Astrocyte (in vitro differentiated cells and primary cell): ENCODE results near the gene PTK6. TPM values are rescaled to one million over a fixed set of nuclear protein-coding genes. Genes with fewer than 3 reads are reported as not detected.

Experiments
- DNase-seq: peaks from one replicate; pipeline ENCODE4 v3.0.0-alpha.2; 2010; ENCODE audit warnings: low read depth
- FAIRE-seq: peaks from 2 replicates; lab custom pipeline; 2011; peaks lifted over from hg19 to GRCh38; lab: Jason Lieb, UNC
- H2AFZ ChIP-seq: 2 replicates; pipeline ENCODE4 v1.6.0; 2012; ENCODE audit warnings: low read depth, low read length, inconsistent platforms
- H3K27ac ChIP-seq: 2 replicates; pipeline ENCODE4 v1.5.1; 2011; ENCODE audit warnings: low read depth, low read length, inconsistent platforms
- H3K27me3 ChIP-seq: 2 replicates; pipeline ENCODE4 v1.6.0; 2011; ENCODE audit warnings: low read length, inconsistent platforms; ENCODE audit not compliant: insufficient read depth
- H3K36me3 ChIP-seq: 2 replicates; pipeline ENCODE4 v1.5.1; 2011; ENCODE audit warnings: low read length, inconsistent platforms; ENCODE audit not compliant: insufficient read depth
- H3K4me1 ChIP-seq: 2 replicates; pipeline ENCODE4 v1.5.1; 2011; ENCODE audit warnings: low read length, inconsistent platforms; ENCODE audit not compliant: insufficient read depth
- H3K4me2 ChIP-seq: 2 replicates; pipeline ENCODE4 v1.6.0; 2012; ENCODE audit warnings: low read length, inconsistent platforms
- H3K4me3 ChIP-seq: 2 replicates; pipeline ENCODE4 v1.5.1; 2011; ENCODE audit warnings: low read depth, mild to moderate bottlenecking, low read length, inconsistent platforms; ENCODE audit not compliant: insufficient read depth
- H3K79me2 ChIP-seq: 2 replicates; pipeline ENCODE4 v1.6.0; 2012; ENCODE audit warnings: mild to moderate bottlenecking, low read length, inconsistent platforms; ENCODE audit not compliant: insufficient read depth
- H3K9ac ChIP-seq: 2 replicates; pipeline ENCODE4 v1.6.0; 2012; ENCODE audit warnings: mild to moderate bottlenecking, low read length, inconsistent platforms
- H3K9me3 ChIP-seq: 2 replicates; pipeline ENCODE4 v1.5.1; 2012; ENCODE audit warnings: low read depth, mild to moderate bottlenecking, low read length, inconsistent platforms; ENCODE audit not compliant: insufficient read depth
- H4K20me1 ChIP-seq: 2 replicates; pipeline ENCODE4 v1.6.0; 2012; ENCODE audit warnings: low read length, inconsistent platforms; ENCODE audit not compliant: insufficient read depth
- H3K27ac Mint-ChIP-seq: one replicate; pipeline ENCODE4 v1.8.0; 2021; ENCODE audit warnings: mild to moderate bottlenecking, mixed read lengths; ENCODE audit not compliant: unreplicated experiment
- H3K27me3 Mint-ChIP-seq: one replicate; pipeline ENCODE4 v1.8.0; 2021; ENCODE audit warnings: low read depth, mixed read lengths; ENCODE audit not compliant: unreplicated experiment
- H3K36me3 Mint-ChIP-seq: one replicate; pipeline ENCODE4 v1.8.0; 2021; ENCODE audit warnings: low read depth, mixed read lengths; ENCODE audit not compliant: unreplicated experiment
- H3K4me1 Mint-ChIP-seq: one replicate; pipeline ENCODE4 v1.8.0; 2021; ENCODE audit warnings: low read depth, mixed read lengths; ENCODE audit not compliant: unreplicated experiment
- H3K4me3 Mint-ChIP-seq: one replicate; pipeline ENCODE4 v1.8.0; 2021; ENCODE audit warnings: mild to moderate bottlenecking, moderate library complexity, mixed read lengths; ENCODE audit not compliant: unreplicated experiment
- H3K9me3 Mint-ChIP-seq: one replicate; pipeline ENCODE4 v1.8.0; 2021; ENCODE audit warnings: mild to moderate bottlenecking, mixed read lengths; ENCODE audit not compliant: unreplicated experiment
- CTCF ChIP-seq: IDR thresholded peaks from 2 replicates; pipeline ENCODE4 v1.5.1; 2011; ENCODE audit warnings: low read depth, mild to moderate bottlenecking, inconsistent platforms, low read length, moderate library complexity; ENCODE audit not compliant: insufficient read depth
- EZH2 ChIP-seq: IDR thresholded peaks from 2 replicates; pipeline ENCODE4 v1.6.1; 2012; ENCODE audit warnings: mild to moderate bottlenecking, low read length, inconsistent platforms; ENCODE audit not compliant: insufficient read depth
- total RNA-seq: library from RNA; stranded (reverse); gene quantifications from 2 replicates; pipeline ENCODE4 v1.2.1, GENCODE V29; 2021

The PTK6 gene
- total RNA-seq, 1 donor from 2014 or later, result 0.18 TPM

- Histone ChIP-seq H3K4me2 (no peak overlapping the region), H3K79me2 (no peaks in the 10 kb centered on the region), H3K36me3 (no peaks in the 10 kb centered on the region), H4K20me1 (no peaks in the 10 kb centered on the region), H3K9ac (no peak overlapping the region), H3K27me3 (no peaks in the 10 kb centered on the region), H3K27ac (no peak overlapping the region), H3K9me3 (no peaks in the 10 kb centered on the region), H3K4me3 (no peak overlapping the region), H3K4me1 (no peaks in the 10 kb centered on the region), H2AFZ (no peak overlapping the region)
- H3K36me3 Mint-ChIP-seq, result no peaks in the 10 kb centered on the region
- no peak for FAIRE-seq
- H3K4me1 Mint-ChIP-seq, result no peaks in the 10 kb centered on the region
- TF ChIP-seq CTCF (no peak), EZH2 (no peak)
- no peaks in the 10 kb centered on the region for H3K27me3 Mint-ChIP-seq
- no peak overlapping the region for H3K4me3 Mint-ChIP-seq
- DNase-seq, result no peak
- peak overlapping the region; percentile 41 for H3K27ac Mint-ChIP-seq
- H3K9me3 Mint-ChIP-seq, result no peaks in the 10 kb centered on the region
Observed at GRCh38 chr20:63552481-63553249, 15.5 kb upstream of the PTK6 start.

GRCh38 chr20:63551068-63551467 is 13.9 kb upstream of the PTK6 start:
- H3K27ac ChIP-seq, result no peak overlapping the region
- no peaks in the 10 kb centered on the region for H3K27me3 ChIP-seq
- H3K9me3 Mint-ChIP-seq, result no peaks in the 10 kb centered on the region
- H3K4me3 Mint-ChIP-seq, result no peak overlapping the region
- no peaks in the 10 kb centered on the region for H3K9me3 ChIP-seq
- no peak overlapping the region for H3K4me3 ChIP-seq
- no peak overlapping the region for H3K9ac ChIP-seq
- H4K20me1 ChIP-seq, result no peaks in the 10 kb centered on the region
- DNase-seq (no peak), FAIRE-seq (no peak)
- H3K27me3 Mint-ChIP-seq, result peaks cover 3% of the 10 kb centered on the region
- H3K4me1 ChIP-seq, result no peaks in the 10 kb centered on the region
- no peak overlapping the region for H3K27ac Mint-ChIP-seq
- H3K36me3 Mint-ChIP-seq, result no peaks in the 10 kb centered on the region
- no peak overlapping the region for H3K4me2 ChIP-seq
- no peaks in the 10 kb centered on the region for H3K4me1 Mint-ChIP-seq
- no peaks in the 10 kb centered on the region for H3K36me3 ChIP-seq
- H2AFZ ChIP-seq, result no peak overlapping the region
- TF ChIP-seq CTCF (no peak), EZH2 (no peak)
- no peaks in the 10 kb centered on the region for H3K79me2 ChIP-seq

- no peak for TF ChIP-seq EZH2
- TF ChIP-seq CTCF, result no peak
- Histone ChIP-seq H3K4me2 (no peak overlapping the region), H2AFZ (no peak overlapping the region), H3K36me3 (no peaks in the 10 kb centered on the region), H4K20me1 (no peaks in the 10 kb centered on the region), H3K79me2 (no peaks in the 10 kb centered on the region), H3K4me3 (no peak overlapping the region), H3K27me3 (no peaks in the 10 kb centered on the region), H3K4me1 (no peaks in the 10 kb centered on the region), H3K9ac (no peak overlapping the region), H3K27ac (no peak overlapping the region), H3K9me3 (no peaks in the 10 kb centered on the region)
- Mint-ChIP-seq H3K4me1 (peaks cover 2% of the 10 kb centered on the region), H3K9me3 (no peaks in the 10 kb centered on the region), H3K27me3 (peaks cover 3% of the 10 kb centered on the region), H3K27ac (no peak overlapping the region), H3K4me3 (no peak overlapping the region), H3K36me3 (no peaks in the 10 kb centered on the region)
- DNase-seq (no peak), FAIRE-seq (no peak)
Observed at GRCh38 chr20:63549679-63550282, 12.6 kb upstream of the PTK6 start.
